ENCODE results near the gene MACROH2A1. TPM values are rescaled to one million over a fixed set of nuclear protein-coding genes. Genes with fewer than 3 reads are reported as not detected.

Gene MACROH2A1
- total and polyA plus RNA-seq, 9 of the 15 experiments (the other 6 are each of a cell fraction or from before 2014, with no cell fraction given), result 44.9 to 289 (median 193) TPM

GRCh38 chr5:135397084-135397483 lies 1.9 kb downstream of the MACROH2A1 start:
- H3K9ac ChIP-seq (ENCODE audit: insufficient read depth in 1 of 2, low read depth in 2 of 2, low read length in 2 of 2), result peak overlapping the region; percentile 61 to 88; a peak in 2 of 4 replicates
- peaks cover 76% of the 10 kb centered on the region for H3K79me2 ChIP-seq (ENCODE audit: control insufficient read depth, insufficient read depth, low read length)
- H3K9me3 ChIP-seq (replicated peaks; ENCODE audit: control insufficient read depth, insufficient read depth, low read depth, low read length), result no peaks in the 10 kb centered on the region
- intact Hi-C loops (cut with micrococcal nuclease), result no loop called here
- no TSS peak for BruUV-seq (replicated peaks)
- ATAC-seq (no peak), DNase-seq (ENCODE audit: extremely low read depth in 1 of 4, low spot score in 3 of 4) (no peak), FAIRE-seq (no peak)
- H3K36me3 ChIP-seq (ENCODE audit: control insufficient read depth, insufficient read depth, low read length), result peaks cover 38% of the 10 kb centered on the region
- no peaks in the 10 kb centered on the region for H3K27me3 ChIP-seq (ENCODE audit: control insufficient read depth in 2 of 2, insufficient read depth in 2 of 2, low read length in 2 of 2)
- peaks cover 12% of the 10 kb centered on the region for H3K9me1 ChIP-seq (ENCODE audit: control insufficient read depth, insufficient read depth, low read length)
- WGBS (ENCODE audit: insufficient coverage, low coverage, missing lambda C conversion rate), result 73% methylated on average over 5 of the region's 5 CpGs
- peaks cover 30 to 52% of the 10 kb centered on the region in 2 experiments for H3K4me1 ChIP-seq (replicated peaks in 1 of 2; ENCODE audit: control insufficient read depth in 2 of 2, insufficient read depth in 2 of 2, low read length in 2 of 2)
- POLR2A ChIA-PET, result interaction anchor here (0.6 to 2.6 kb wide), 4 partner anchors 8 to 116 kb away, joined by 3 to 13 read pairs (median 3); no protein-coding TSS in a partner anchor
- no peak overlapping the region; the same call in 1 of the 2 replicates for H3K4me3 ChIP-seq
- TF ChIP-seq ARHGAP35 (IDR thresholded peaks at IDR 0.05; ENCODE audit: partially characterized antibody) (no peak), ZFX (CRISPR knock-in tag; IDR thresholded peaks at IDR 0.05) (0 out of 2 replicates have a peak, but pooled peaks have one; percentile 15)
- H4K20me1 ChIP-seq (replicated peaks; ENCODE audit: control insufficient read depth, insufficient read depth, low read length), result peaks cover 48% of the 10 kb centered on the region
- H2AFZ ChIP-seq (ENCODE audit: low read depth, low read length), result no peak overlapping the region
- in situ Hi-C loops (cut with MboI), result no loop called here
- H3K27ac ChIP-seq (ENCODE audit: extremely low read depth, low read depth, low read length), result no peak overlapping the region
- CTCF ChIA-PET (ENCODE audit: low intra/inter-chr PET ratio), result no interaction called here
- H3K4me2 ChIP-seq (ENCODE audit: insufficient read depth, low read length), result 0 out of 2 replicates have a peak overlapping the region, but pooled peaks have one; percentile 2

GRCh38 chr5:135396459-135397055 lies 2.5 kb downstream of the MACROH2A1 start:
- no peaks in the 10 kb centered on the region for H3K27me3 ChIP-seq (ENCODE audit: control insufficient read depth in 2 of 2, insufficient read depth in 2 of 2, low read length in 2 of 2)
- ATAC-seq, result no peak
- H3K9ac ChIP-seq (ENCODE audit: insufficient read depth in 1 of 2, low read depth in 2 of 2, low read length in 2 of 2), result peak overlapping the region in 1 of 2 experiments; percentile 61; a peak in 1 of 4 replicates
- POLR2A ChIA-PET, result interaction anchor here (0.6 to 2.6 kb wide), 4 partner anchors 8 to 116 kb away, joined by 3 to 13 read pairs (median 3); no protein-coding TSS in a partner anchor
- H3K27ac ChIP-seq (ENCODE audit: extremely low read depth, low read depth, low read length), result no peak overlapping the region
- H3K9me3 ChIP-seq (replicated peaks; ENCODE audit: control insufficient read depth, insufficient read depth, low read depth, low read length), result no peaks in the 10 kb centered on the region
- no peak for FAIRE-seq
- peaks cover 81% of the 10 kb centered on the region for H3K79me2 ChIP-seq (ENCODE audit: control insufficient read depth, insufficient read depth, low read length)
- CTCF ChIA-PET (ENCODE audit: low intra/inter-chr PET ratio), result no interaction called here
- TF ChIP-seq NFE2L1 (tag; IDR thresholded peaks at IDR 0.05; ENCODE audit: borderline replicate concordance, low read depth) (no peak), HOXB6 (CRISPR knock-in tag; IDR thresholded peaks at IDR 0.05; ENCODE audit: borderline replicate concordance) (no peak), TEAD1 (CRISPR knock-in tag; IDR thresholded peaks at IDR 0.05) (0 out of 4 replicates have a peak, but pooled peaks of 1 of the 2 experiments have one; percentile 17), POLR2AphosphoS5 (IDR thresholded peaks at IDR 0.05; ENCODE audit: control insufficient read depth, insufficient read depth, low read depth, low read length) (0 out of 2 replicates have a peak, but pooled peaks have one; percentile 8), ZBTB11 (CRISPR knock-in tag; IDR thresholded peaks at IDR 0.05) (no peak)
- peak overlapping the region; percentile 18 for H3K4me2 ChIP-seq (ENCODE audit: insufficient read depth, low read length)
- peaks cover 33 to 52% of the 10 kb centered on the region in 2 experiments for H3K4me1 ChIP-seq (replicated peaks in 1 of 2; ENCODE audit: control insufficient read depth in 2 of 2, insufficient read depth in 2 of 2, low read length in 2 of 2)
- no peak overlapping the region; the same call in 1 of the 2 replicates for H3K4me3 ChIP-seq
- H4K20me1 ChIP-seq (replicated peaks; ENCODE audit: control insufficient read depth, insufficient read depth, low read length), result peaks cover 51% of the 10 kb centered on the region
- peaks cover 15% of the 10 kb centered on the region for H3K9me1 ChIP-seq (ENCODE audit: control insufficient read depth, insufficient read depth, low read length)
- no peak overlapping the region for H2AFZ ChIP-seq (ENCODE audit: low read depth, low read length)
- in situ Hi-C loops (cut with MboI), result no loop called here
- BruUV-seq (replicated peaks), result no TSS peak
- peaks cover 43% of the 10 kb centered on the region for H3K36me3 ChIP-seq (ENCODE audit: control insufficient read depth, insufficient read depth, low read length)
- intact Hi-C loops (cut with micrococcal nuclease), result no loop called here
- DNase-seq (ENCODE audit: extremely low read depth in 1 of 4, low spot score in 3 of 4), result no peak
- WGBS (ENCODE audit: insufficient coverage, low coverage, missing lambda C conversion rate), result 69% methylated on average over 4 of the region's 4 CpGs

Measured in K562 (cell line).